HG03196 (cell line): ENCODE data around the gene ADAMTS6.

Source experiments
- ATAC-seq: cut with Tn5 transposase; IDR thresholded peaks from one replicate; pipeline ENCODE4 v1.9.1; 2021; ENCODE audit not compliant: unreplicated experiment

The ADAMTS6 gene

GRCh38 chr5:65475336-65475735, 6.4 kb downstream of the ADAMTS6 start:
- ATAC-seq: no peak

- no peak for ATAC-seq
Measured at GRCh38 chr5:65474130-65474711, 7.5 kb downstream of the ADAMTS6 start.

GRCh38 chr5:65468633-65469032, 13.1 kb downstream of the ADAMTS6 start:
- ATAC-seq: no peak

GRCh38 chr5:65462139-65462705, 19.5 kb downstream of the ADAMTS6 start:
- ATAC-seq: no peak

- no peak for ATAC-seq
Measured at GRCh38 chr5:65461490-65461889, 20.2 kb downstream of the ADAMTS6 start.

- no peak for ATAC-seq
Measured at GRCh38 chr5:65459995-65460394, 21.7 kb downstream of the ADAMTS6 start.

GRCh38 chr5:65455064-65455463, 26.7 kb downstream of the ADAMTS6 start:
- ATAC-seq: no peak

- ATAC-seq: no peak
Measured at GRCh38 chr5:65451436-65451835, 30.3 kb downstream of the ADAMTS6 start.

- ATAC-seq: no peak
Measured at GRCh38 chr5:65446682-65447081, 35.0 kb downstream of the ADAMTS6 start.

GRCh38 chr5:65441800-65442199, 39.9 kb downstream of the ADAMTS6 start:
- no peak for ATAC-seq

GRCh38 chr5:65440456-65440855, 41.3 kb downstream of the ADAMTS6 start:
- ATAC-seq: no peak

GRCh38 chr5:65434122-65434521, 47.6 kb downstream of the ADAMTS6 start:
- ATAC-seq: no peak

GRCh38 chr5:65426656-65427055, 55.1 kb downstream of the ADAMTS6 start:
- ATAC-seq: no peak

- no peak for ATAC-seq
Measured at GRCh38 chr5:65423623-65424022, 58.1 kb downstream of the ADAMTS6 start.

GRCh38 chr5:65418661-65419060, 63.1 kb downstream of the ADAMTS6 start:
- no peak for ATAC-seq

- ATAC-seq: no peak
Measured at GRCh38 chr5:65413822-65414221, 67.9 kb downstream of the ADAMTS6 start.

GRCh38 chr5:65412842-65413241, 68.9 kb downstream of the ADAMTS6 start:
- no peak for ATAC-seq

- no peak for ATAC-seq
Measured at GRCh38 chr5:65411356-65411755, 70.4 kb downstream of the ADAMTS6 start.

- no peak for ATAC-seq
Measured at GRCh38 chr5:65395526-65396155, 86.1 kb downstream of the ADAMTS6 start.

GRCh38 chr5:65394087-65394486, 87.6 kb downstream of the ADAMTS6 start:
- no peak for ATAC-seq

- ATAC-seq: no peak
Measured at GRCh38 chr5:65391591-65391990, 90.1 kb downstream of the ADAMTS6 start.

- no peak for ATAC-seq
Measured at GRCh38 chr5:65390208-65390607, 91.5 kb downstream of the ADAMTS6 start.

- no peak for ATAC-seq
Measured at GRCh38 chr5:65383859-65384258, 97.9 kb downstream of the ADAMTS6 start.
